ENCODE data around the gene SKI.

The SKI gene

DNA sequence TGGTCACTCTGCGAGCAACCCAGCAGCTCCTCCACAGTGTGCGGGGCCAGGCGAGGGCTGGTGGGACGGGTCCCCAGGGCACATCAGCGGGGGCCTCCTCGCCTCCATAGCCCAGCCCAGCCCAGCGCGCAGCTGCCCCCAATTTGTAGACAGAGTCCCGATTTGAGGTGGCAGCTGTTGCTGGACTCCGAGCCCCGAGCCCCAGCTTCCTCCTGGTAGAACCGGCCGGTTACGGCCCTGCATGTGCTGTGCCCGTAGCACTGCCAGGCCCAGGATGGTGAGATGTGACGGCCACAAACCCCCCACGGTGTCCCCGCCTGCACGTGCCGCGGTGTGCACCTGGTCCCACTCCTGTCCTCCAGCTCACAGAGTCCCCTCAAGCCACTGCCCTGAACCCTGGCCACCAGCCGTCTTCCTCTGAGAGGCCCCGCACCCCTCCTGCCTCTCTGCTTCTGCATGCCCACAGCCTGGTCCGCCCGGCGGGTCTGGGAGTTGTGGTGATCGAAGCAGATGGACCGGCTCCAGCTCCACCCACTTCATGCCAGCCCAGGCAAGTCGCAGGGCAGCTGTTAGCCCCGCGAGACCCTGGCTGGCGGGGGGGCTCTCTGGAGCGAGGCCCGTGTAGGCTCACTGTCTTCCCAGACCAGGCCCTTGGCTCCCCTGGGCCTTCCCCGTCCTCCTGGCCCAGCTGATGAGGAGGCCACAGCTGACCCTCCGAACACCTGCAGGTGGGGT, 107.8 kb downstream of the SKI start:
- TF ChIP-seq CTCF (IDR thresholded peaks at IDR 0.05; ENCODE audit: low read depth, low read length, missing control alignments) = no peak
- no peak for DNase-seq (ENCODE audit: low read depth)
- H3K4me3 ChIP-seq (ENCODE audit: low read depth, low read length) = no peak overlapping the region

GRCh38 chr1:2336499-2336898, 108.4 kb downstream of the SKI start:
- no peak for DNase-seq (ENCODE audit: low read depth)
- no peak for TF ChIP-seq CTCF (IDR thresholded peaks at IDR 0.05; ENCODE audit: low read depth, low read length, missing control alignments)
- no peak overlapping the region for H3K4me3 ChIP-seq (ENCODE audit: low read depth, low read length)

- DNase-seq (ENCODE audit: low read depth) = no peak
- TF ChIP-seq CTCF (IDR thresholded peaks at IDR 0.05; ENCODE audit: low read depth, low read length, missing control alignments) = no peak
- H3K4me3 ChIP-seq (ENCODE audit: low read depth, low read length) = no peak overlapping the region
Measured at GRCh38 chr1:2337081-2337480, 109.0 kb downstream of the SKI start.

GRCh38 chr1:2337501-2337900, 109.4 kb downstream of the SKI start:
- no peak overlapping the region for H3K4me3 ChIP-seq (ENCODE audit: low read depth, low read length)
- no peak for DNase-seq (ENCODE audit: low read depth)

GRCh38 chr1:2339206-2340085, 111.3 kb downstream of the SKI start:
- H3K4me3 ChIP-seq (ENCODE audit: low read depth, low read length) = no peak overlapping the region
- DNase-seq (ENCODE audit: low read depth) = no peak
- TF ChIP-seq CTCF (IDR thresholded peaks at IDR 0.05; ENCODE audit: low read depth, low read length, missing control alignments) = no peak

More at GRCh38 chr1:2337501-2337900, 109.4 kb downstream of the SKI start:
- no peak for TF ChIP-seq CTCF (IDR thresholded peaks at IDR 0.05; ENCODE audit: low read depth, low read length, missing control alignments)

- no peak for DNase-seq (ENCODE audit: low read depth)
- TF ChIP-seq CTCF (IDR thresholded peaks at IDR 0.05; ENCODE audit: low read depth, low read length, missing control alignments) = no peak
- H3K4me3 ChIP-seq (ENCODE audit: low read depth, low read length) = no peak overlapping the region
Measured at GRCh38 chr1:2340086-2340917, 112.2 kb downstream of the SKI start.
